Measurements from ENCODE around the gene NELL2. TPM values are rescaled to one million over a fixed set of nuclear protein-coding genes. Genes with fewer than 3 reads are reported as not detected.
"Not testable (repeated sequence)": the region's sequence is repeated elsewhere in the genome, so short reads cannot be mapped to it uniquely, and the experiment has no call there.

Gene NELL2
- total RNA-seq: 10 to 100 TPM in 2 of 4 donors, 1 to 10 TPM in 2; 1.1 to 22.9 (median 15.6) TPM

- no peak for TF ChIP-seq CTCF (IDR thresholded peaks at IDR 0.05)
- DNase-seq (ENCODE audit: low spot score): no peak
- ATAC-seq (ENCODE audit: low FRiP score): peak; percentile 88
These were observed at the start of gene NELL2 for GRCh38 chr12:44875954-44876543. NELL2 (minus strand) TSS chr12:44876315; CDS start chr12:44875869, 446 bp downstream.

GRCh38 chr12:44921736-44922135, 45.6 kb upstream of the NELL2 start:
- ATAC-seq (ENCODE audit: low FRiP score): no peak
- DNase-seq (ENCODE audit: low spot score): no peak
- no peak for TF ChIP-seq CTCF (IDR thresholded peaks at IDR 0.05)

- DNase-seq (ENCODE audit: low spot score): no peak
- TF ChIP-seq CTCF (IDR thresholded peaks at IDR 0.05): no peak
- ATAC-seq (ENCODE audit: low FRiP score): no peak
These were observed 41.0 kb upstream of the NELL2 start for GRCh38 chr12:44917141-44917540.

- TF ChIP-seq CTCF (IDR thresholded peaks at IDR 0.05): no peak
- no peak for DNase-seq (ENCODE audit: low spot score)
- ATAC-seq (ENCODE audit: low FRiP score): no peak
These were observed 39.8 kb upstream of the NELL2 start for GRCh38 chr12:44915958-44916357.

GRCh38 chr12:44904321-44904720, 28.2 kb upstream of the NELL2 start:
- no peak for ATAC-seq (ENCODE audit: low FRiP score)
- no peak for TF ChIP-seq CTCF (IDR thresholded peaks at IDR 0.05)

GRCh38 chr12:44898108-44898507, 22.0 kb upstream of the NELL2 start:
- not testable (repeated sequence) for ATAC-seq (ENCODE audit: low FRiP score)

More at GRCh38 chr12:44904321-44904720, 28.2 kb upstream of the NELL2 start:
- DNase-seq (ENCODE audit: low spot score): no peak

GRCh38 chr12:44889926-44890325, 13.8 kb upstream of the NELL2 start:
- DNase-seq (ENCODE audit: low spot score) (no peak), ATAC-seq (ENCODE audit: low FRiP score) (no peak)
- no peak for TF ChIP-seq CTCF (IDR thresholded peaks at IDR 0.05)

More at GRCh38 chr12:44898108-44898507, 22.0 kb upstream of the NELL2 start:
- not testable (repeated sequence) for DNase-seq (ENCODE audit: low spot score)

Data from omental fat pad (tissue), 4 donors.